ENCODE data around the gene GRPR.
"Not testable (repeated sequence)": the region's sequence is repeated elsewhere in the genome, so short reads cannot be mapped to it uniquely, and the experiment has no call there.

GRCh38 chrX:16161173-16161572, 37.8 kb downstream of the GRPR start:
- TF ChIP-seq, protein P1, sequence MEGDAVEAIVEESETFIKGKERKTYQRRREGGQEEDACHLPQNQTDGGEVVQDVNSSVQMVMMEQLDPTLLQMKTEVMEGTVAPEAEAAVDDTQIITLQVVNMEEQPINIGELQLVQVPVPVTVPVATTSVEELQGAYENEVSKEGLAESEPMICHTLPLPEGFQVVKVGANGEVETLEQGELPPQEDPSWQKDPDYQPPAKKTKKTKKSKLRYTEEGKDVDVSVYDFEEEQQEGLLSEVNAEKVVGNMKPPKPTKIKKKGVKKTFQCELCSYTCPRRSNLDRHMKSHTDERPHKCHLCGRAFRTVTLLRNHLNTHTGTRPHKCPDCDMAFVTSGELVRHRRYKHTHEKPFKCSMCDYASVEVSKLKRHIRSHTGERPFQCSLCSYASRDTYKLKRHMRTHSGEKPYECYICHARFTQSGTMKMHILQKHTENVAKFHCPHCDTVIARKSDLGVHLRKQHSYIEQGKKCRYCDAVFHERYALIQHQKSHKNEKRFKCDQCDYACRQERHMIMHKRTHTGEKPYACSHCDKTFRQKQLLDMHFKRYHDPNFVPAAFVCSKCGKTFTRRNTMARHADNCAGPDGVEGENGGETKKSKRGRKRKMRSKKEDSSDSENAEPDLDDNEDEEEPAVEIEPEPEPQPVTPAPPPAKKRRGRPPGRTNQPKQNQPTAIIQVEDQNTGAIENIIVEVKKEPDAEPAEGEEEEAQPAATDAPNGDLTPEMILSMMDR (IDR thresholded peaks at IDR 0.05) = not testable (repeated sequence)
- not testable (repeated sequence) for TF ChIP-seq EP300, POLR2A (IDR thresholded peaks at IDR 0.05)
